Stromal cell of bone marrow (primary cell): ENCODE data around the gene IGSF23.
"Not testable (repeated sequence)": the region's sequence is repeated elsewhere in the genome, so short reads cannot be mapped to it uniquely, and the experiment has no call there.

ENCODE experiments used
- DNase-seq: peaks from one replicate; pipeline ENCODE4 v3.0.0-alpha.2; 2012; ENCODE audit warnings: low read depth

The IGSF23 gene

GRCh38 chr19:44611812-44612295 lies 1.5 kb upstream of the IGSF23 start:
- no peak for DNase-seq

DNA sequence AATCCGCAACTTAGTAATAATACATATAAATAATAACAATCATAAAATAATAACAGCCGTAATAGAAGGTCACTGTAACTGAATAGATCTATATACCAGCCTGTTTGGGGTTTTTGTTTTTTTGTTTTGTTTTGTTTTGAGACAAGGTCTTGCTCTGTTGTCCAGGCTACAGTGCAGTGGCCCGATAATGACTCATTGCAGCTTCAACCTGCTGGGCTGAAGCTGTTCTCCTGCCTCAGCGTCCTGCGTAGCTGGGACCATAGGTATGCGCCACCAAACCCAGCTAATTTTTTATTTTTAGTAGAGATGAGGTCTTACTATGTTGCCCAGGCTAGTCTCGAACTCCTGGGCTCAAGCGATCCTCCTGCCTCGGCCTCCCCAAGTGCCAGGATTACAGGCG lies 950 bp downstream of the IGSF23 start:
- no peak for DNase-seq

- no peak for DNase-seq
These were observed 2.5 kb downstream of the IGSF23 start for GRCh38 chr19:44615863-44616247.

DNA sequence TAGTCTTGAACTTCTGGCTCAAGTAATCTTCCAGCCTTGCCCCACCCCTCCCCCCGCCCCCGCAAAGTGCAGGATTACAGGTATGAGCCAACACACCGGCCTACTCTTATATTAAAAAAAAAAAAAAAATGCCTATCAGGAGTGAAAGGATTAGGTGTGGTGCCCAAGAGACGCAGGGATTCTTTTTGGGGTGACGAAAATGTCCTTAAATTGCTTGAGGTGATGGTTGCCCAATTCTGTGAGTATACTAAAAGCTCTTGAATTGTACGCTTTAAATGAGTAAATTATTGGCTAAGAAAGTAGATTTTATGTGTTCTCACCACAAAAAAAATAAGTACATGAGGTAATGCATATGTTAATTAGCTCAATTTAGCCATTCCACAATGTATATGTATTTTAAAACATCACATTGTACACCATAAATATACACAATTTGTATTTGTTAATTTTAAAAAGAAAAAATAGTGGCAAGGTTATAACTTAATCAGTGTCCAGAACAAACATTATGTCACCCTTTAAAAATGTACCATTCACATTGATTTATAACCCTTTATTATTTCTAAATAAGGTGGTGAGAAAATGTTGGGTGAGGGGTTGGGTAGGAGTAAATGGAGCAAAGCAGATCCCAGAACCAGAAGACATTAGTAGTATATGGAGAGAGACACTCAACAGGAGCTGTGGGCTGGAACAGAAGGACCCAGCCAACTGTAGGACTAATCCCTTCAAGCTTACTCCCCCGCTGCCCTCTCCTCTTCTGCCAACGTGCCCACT lies 3.9 kb downstream of the IGSF23 start:
- DNase-seq = no peak

DNA sequence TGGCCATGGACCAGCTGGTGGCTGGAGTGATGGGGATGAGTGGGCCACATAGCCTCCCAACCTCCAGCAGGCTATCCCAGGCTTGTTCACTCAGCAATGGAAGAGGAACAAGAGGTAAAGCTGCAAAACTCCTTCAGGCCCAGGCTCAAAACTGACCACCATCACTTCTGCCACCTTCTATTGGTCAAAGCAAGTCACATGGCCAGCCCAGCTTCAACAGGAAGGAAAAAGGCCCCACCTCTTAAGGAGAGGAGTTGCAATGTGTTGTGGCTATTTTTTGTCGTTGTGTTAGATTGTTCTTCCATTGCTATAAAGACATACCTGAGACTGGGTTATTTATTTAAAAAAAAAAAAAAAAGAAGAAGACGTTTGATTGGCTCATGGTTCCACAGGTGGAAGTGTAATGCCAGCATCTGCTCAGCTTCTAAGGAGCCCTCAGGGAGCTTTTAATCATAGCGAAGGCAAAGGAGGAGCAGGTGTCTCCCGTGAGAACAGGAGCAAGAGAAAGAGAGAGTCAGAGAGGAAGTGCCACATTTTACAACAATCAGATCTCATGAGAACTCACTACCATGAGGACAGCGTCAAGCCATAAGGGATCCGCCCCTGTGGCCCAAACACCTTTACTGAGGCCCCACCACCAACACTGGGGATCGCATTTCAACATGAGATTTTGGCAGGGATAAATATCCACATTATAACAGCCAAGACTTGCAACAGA lies 5.4 kb downstream of the IGSF23 start:
- DNase-seq = no peak

GRCh38 chr19:44620667-44621066 lies 7.3 kb downstream of the IGSF23 start:
- no peak for DNase-seq

- no peak for DNase-seq
These were observed 8.0 kb downstream of the IGSF23 start for GRCh38 chr19:44621367-44621766.

DNA sequence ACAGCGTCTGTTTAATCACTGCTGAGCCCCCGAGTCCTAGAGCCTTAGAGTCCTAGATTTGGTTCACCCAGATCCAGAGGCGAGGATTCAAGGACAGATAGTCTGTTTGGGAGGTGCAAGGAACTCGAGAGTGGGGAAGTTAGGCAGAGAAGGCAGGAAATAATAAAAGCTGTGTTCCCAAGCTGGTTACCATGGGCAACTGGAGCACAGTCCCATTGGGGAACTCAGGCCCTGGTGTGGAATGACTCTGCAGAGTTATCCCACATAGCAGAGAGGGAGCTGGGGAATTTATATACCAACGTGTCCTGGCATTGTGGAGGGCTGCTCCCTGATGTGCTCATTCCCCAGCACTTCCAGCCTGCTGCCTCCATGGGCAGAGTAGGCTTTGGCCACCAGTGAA lies 9.7 kb downstream of the IGSF23 start:
- peak; percentile 38 for DNase-seq

- no peak for DNase-seq
These were observed 10.3 kb downstream of the IGSF23 start for GRCh38 chr19:44623626-44624025.

GRCh38 chr19:44624840-44625354 lies 11.5 kb downstream of the IGSF23 start:
- DNase-seq = no peak

DNA sequence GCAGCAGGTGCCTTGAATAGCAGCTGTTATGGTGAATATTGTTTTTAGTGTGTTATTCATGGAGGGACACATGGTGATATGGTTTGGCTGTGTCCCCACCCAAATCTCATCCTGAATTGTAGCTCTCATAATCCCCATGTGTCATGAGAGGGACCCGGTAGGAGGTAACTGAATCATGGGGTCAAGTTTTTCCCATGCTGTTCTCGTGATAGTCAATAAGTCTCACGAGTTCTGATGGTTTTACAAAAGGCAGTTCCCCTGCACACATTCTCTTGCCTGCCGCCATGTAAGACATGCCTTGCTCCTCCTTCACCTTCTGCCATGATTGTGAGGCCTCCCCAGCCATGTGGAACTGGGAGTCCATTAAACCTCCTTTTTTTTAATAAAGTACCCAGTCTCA lies 12.3 kb downstream of the IGSF23 start:
- DNase-seq = not testable (repeated sequence)

DNA sequence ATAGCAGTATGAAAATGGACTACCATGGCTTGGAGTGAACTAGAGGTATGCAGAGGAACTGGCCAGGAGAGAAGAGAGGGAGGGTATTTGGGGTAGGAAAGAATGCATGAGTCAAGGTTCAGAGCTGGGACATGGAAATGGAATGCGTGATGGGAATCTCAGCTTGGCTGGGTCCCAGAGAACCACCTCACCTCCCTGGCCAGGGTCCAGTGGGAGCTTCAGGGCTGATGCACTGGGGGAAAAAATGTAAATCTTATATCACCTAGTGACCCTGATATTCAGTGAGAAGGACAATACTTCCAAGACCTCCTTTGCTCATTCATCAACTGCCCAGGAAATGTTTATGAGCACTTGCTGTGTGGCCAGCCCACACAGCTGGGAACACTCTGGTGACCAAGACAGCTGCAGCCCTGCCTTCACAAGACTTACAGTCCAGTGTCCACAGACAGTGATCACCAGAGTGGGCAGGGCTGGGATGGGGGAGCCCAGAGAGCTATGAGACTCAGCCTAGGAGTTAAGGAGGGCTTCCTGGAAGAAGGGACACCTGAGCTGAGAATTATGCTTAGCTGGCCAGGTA lies 12.8 kb downstream of the IGSF23 start:
- DNase-seq = peak; percentile 50

- DNase-seq = no peak
These were observed 14.3 kb downstream of the IGSF23 start for GRCh38 chr19:44627631-44628030.

- no peak for DNase-seq
These were observed 15.4 kb downstream of the IGSF23 start for GRCh38 chr19:44628793-44629192.

DNA sequence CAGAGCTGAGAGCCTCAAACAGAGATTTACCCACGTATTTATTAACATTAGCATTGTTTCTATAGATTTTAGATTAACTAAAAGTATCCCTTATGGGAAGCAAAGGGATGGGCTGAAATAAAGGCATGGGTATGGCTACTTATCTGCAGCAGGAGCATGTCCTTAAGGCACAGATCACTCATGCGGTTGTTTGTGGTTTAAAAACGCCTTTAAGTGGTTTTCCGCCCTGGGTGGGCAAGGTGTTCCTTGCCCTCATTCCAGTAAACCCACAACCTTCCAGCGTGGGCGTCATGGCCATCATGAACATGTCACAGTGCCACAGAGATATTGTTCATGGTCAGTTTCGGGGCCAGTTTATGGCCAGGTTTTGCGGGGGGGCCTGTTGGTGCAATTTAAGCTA lies 18.2 kb downstream of the IGSF23 start:
- DNase-seq = not testable (repeated sequence)

DNA sequence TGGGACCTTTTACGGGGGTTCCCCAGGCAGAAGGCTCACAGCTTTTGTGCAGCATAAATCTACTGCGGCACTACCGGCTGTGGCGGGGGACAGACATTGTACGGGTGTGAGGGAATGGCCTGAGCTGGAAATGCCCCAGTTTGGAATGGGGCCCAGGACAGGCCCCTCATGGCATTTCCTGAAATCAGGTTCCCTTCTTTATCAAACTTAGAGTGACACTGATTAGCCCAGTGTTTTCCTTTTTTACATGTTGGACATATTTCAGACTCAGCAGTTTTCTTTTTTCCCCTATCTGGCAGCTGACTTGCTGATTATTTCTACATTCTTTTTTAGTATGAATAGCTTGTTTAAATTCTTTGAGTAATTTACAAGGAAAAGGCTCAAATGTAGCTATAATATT lies 20.7 kb downstream of the IGSF23 start:
- DNase-seq = not testable (repeated sequence)

DNA sequence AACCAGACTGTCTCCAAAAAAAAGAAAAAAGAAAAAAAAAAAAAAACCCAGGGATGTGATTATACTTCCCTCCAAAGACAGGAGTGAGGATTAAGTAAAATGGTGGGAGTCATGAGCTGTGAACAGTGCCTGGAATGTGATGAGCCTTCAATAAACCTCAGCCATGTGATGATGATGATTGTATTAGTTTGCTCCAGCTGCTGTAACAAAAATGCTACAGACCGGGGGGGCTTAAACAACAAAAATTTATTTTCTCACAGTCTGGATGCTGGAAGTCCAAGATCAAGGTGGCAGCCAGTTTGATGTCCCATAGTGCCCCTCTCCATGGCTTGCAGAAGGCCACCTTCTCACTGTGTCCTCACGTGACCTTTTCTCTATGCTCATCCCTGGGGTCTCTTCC lies 21.4 kb downstream of the IGSF23 start:
- no peak for DNase-seq

DNA sequence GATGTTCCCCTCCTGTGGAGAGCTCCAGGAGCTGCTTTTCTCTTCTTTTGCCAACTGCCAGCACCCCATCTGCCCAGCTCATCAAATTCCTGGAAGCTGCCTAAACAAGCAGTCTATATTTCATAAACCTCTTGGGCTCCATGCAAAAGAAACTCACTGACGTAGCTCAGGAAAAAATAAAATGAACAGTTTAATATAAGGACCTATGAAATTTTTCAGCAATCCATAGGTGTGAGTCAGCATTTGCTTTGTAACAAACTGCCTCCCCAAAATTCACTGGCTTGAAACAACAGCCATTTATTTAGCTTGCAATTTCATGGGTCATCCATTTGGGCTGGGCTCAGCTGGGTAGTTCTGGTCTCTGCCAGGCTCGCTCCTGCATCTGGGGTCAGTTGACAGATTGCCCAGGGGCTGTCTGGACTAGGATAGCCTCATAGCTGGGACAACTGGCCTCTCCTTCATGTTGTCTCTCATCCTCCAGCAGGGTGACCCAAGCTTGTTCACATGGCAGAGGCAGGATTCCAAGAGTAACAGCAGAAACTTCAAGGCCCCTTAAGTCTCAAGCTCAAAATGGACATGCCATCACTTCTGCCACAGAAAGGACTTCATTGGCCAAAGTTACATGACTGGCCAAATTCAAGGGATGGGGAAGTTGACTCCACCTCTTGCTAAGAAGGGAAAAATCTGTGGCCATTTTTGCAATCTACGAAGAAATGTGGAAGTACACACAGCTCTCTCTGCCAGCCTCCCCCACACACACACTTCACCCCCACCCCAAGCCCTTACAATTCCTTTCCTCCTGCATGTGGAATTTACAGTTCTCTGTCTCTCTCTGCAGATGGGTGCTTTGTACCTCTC lies 22.4 kb downstream of the IGSF23 start:
- DNase-seq = no peak

GRCh38 chr19:44636439-44637389 lies 23.4 kb downstream of the IGSF23 start:
- DNase-seq = no peak

DNA sequence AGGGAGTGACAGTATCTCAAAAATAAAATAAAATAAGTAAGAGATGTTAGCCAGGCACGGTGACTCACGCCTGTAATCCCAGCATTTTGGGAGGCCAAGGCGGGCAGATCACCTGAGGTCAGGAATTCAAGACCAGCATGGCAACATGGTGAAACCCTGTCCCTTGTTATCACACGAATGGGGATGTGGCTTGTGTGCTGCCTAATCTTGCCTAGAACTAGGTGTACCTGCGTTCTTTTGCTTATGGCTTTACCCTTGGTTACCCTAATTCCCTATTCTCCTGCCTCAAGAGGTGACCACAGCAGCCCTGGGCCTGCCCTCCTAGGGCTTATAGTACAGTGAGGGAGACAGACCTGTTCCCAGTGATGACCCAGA lies 24.0 kb downstream of the IGSF23 start:
- DNase-seq = no peak

GRCh38 chr19:44640518-44640917 lies 27.2 kb downstream of the IGSF23 start:
- peak; percentile 42 for DNase-seq
